Measurements from ENCODE around the gene FNDC3A.

FNDC3A gene

DNA sequence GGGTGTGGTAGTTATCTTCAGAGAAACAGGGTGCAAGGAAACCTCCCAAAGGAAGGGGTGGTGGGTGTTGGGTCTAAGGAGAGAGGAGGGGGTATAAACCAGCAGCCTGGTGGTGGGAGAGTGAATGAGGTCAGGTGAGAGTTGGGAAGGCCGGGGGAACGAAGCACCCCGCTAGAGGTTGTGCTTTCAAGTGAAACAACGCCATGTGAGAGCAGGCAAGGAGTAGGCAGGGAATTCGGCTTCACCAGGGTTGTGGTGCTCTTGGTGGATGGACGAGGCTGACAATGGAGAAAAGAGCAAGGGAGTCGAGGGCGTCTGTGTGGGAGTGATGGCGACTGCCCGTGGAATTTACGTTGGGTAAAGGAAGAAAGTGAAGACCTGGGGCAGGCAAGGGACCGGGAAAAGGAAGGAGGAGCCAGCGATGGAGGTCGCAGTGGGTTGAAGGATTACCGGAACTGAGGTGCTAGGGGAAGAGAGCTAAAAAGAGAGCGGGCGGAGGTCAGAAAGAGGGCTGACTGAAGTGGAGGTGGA is 242.3 kb downstream of the FNDC3A start:
- Histone ChIP-seq H3K9me3 (ENCODE audit: control insufficient read depth in 2 of 2, low read length in 2 of 2) (no peaks in the 10 kb centered on the region), H3K9ac (ENCODE audit: low read length in 2 of 2) (no peak overlapping the region), H3K36me3 (ENCODE audit: control insufficient read depth in 2 of 2, insufficient read depth in 2 of 2, low read length in 2 of 2) (no peaks in the 10 kb centered on the region), H3K27ac (ENCODE audit: low read length) (no peak overlapping the region), H3K4me3 (ENCODE audit: low read length in 2 of 2) (no peak overlapping the region), H3K27me3 (ENCODE audit: control insufficient read depth in 1 of 2, insufficient read depth in 2 of 2, low read length in 2 of 2) (peaks cover 4 to 8% of the 10 kb centered on the region in 2 donors), H3K4me1 (ENCODE audit: control insufficient read depth, insufficient read depth, low read length) (peaks cover 19% of the 10 kb centered on the region)

GRCh38 chr13:49218493-49219051 is 242.9 kb downstream of the FNDC3A start:
- Histone ChIP-seq H3K9me3 (ENCODE audit: control insufficient read depth in 2 of 2, low read length in 2 of 2) (no peaks in the 10 kb centered on the region), H3K27me3 (ENCODE audit: control insufficient read depth in 1 of 2, insufficient read depth in 2 of 2, low read length in 2 of 2) (peaks cover 4 to 8% of the 10 kb centered on the region in 2 donors), H3K9ac (ENCODE audit: low read length in 2 of 2) (no peak overlapping the region), H3K4me1 (ENCODE audit: control insufficient read depth, insufficient read depth, low read length) (peaks cover 21% of the 10 kb centered on the region), H3K36me3 (ENCODE audit: control insufficient read depth in 2 of 2, insufficient read depth in 2 of 2, low read length in 2 of 2) (no peaks in the 10 kb centered on the region), H3K4me3 (ENCODE audit: low read length in 2 of 2) (no peak overlapping the region), H3K27ac (ENCODE audit: low read length) (no peak overlapping the region)

- Histone ChIP-seq H3K4me1 (ENCODE audit: control insufficient read depth, insufficient read depth, low read length) (peaks cover 21% of the 10 kb centered on the region), H3K4me3 (ENCODE audit: low read length in 2 of 2) (peak overlapping the region in 1 of 2 donors; percentile 80), H3K9me3 (ENCODE audit: control insufficient read depth in 2 of 2, low read length in 2 of 2) (no peaks in the 10 kb centered on the region), H3K9ac (ENCODE audit: low read length in 2 of 2) (peak overlapping the region in 1 of 2 donors; percentile 13), H3K36me3 (ENCODE audit: control insufficient read depth in 2 of 2, insufficient read depth in 2 of 2, low read length in 2 of 2) (no peaks in the 10 kb centered on the region), H3K27me3 (ENCODE audit: control insufficient read depth in 1 of 2, insufficient read depth in 2 of 2, low read length in 2 of 2) (peaks cover 4 to 8% of the 10 kb centered on the region in 2 donors), H3K27ac (ENCODE audit: low read length) (peak overlapping the region; percentile 66)
Observed at GRCh38 chr13:49219647-49220035, 243.9 kb downstream of the FNDC3A start.

DNA sequence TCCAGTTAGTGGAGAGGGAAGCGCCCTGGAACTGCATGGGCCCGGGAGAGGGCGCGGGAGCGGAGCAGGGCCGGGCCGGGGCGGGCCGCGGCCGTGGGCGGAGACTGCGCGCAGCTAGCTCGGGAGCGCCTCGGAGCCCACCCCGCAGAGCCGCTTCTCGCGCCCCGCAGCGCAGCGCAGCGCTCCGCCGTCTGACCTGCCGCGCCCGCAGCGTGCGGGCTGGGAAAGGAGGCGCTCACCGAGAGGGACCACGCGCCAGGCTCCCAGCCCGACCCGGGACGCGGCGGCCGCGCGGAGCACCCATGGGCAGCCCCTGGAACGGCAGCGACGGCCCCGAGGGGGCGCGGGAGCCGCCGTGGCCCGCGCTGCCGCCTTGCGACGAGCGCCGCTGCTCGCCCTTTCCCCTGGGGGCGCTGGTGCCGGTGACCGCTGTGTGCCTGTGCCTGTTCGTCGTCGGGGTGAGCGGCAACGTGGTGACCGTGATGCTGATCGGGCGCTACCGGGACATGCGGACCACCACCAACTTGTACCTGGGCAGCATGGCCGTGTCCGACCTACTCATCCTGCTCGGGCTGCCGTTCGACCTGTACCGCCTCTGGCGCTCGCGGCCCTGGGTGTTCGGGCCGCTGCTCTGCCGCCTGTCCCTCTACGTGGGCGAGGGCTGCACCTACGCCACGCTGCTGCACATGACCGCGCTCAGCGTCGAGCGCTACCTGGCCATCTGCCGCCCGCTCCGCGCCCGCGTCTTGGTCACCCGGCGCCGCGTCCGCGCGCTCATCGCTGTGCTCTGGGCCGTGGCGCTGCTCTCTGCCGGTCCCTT is 244.5 kb downstream of the FNDC3A start, which contains the start of gene MLNR:
MLNR (plus strand) TSS at position 303 of the 820 bp plus-strand sequence; CDS start at position 303, 0 bp downstream.
- Histone ChIP-seq H3K27ac (ENCODE audit: low read length) (peak within 1 kb of the TSS; percentile 80), H3K9me3 (ENCODE audit: control insufficient read depth in 2 of 2, low read length in 2 of 2) (no peaks in the 10 kb centered on the region), H3K36me3 (ENCODE audit: control insufficient read depth in 2 of 2, insufficient read depth in 2 of 2, low read length in 2 of 2) (no peaks in the 10 kb centered on the region), H3K4me3 (ENCODE audit: low read length in 2 of 2) (peak within 1 kb of the TSS; percentile 63 to 80), H3K27me3 (ENCODE audit: control insufficient read depth in 1 of 2, insufficient read depth in 2 of 2, low read length in 2 of 2) (peaks cover 4 to 8% of the 10 kb centered on the region in 2 donors), H3K9ac (ENCODE audit: low read length in 2 of 2) (peak within 1 kb of the TSS; percentile 2 to 69), H3K4me1 (ENCODE audit: control insufficient read depth, insufficient read depth, low read length) (peaks cover 28% of the 10 kb centered on the region)

- Histone ChIP-seq H3K36me3 (ENCODE audit: control insufficient read depth in 2 of 2, insufficient read depth in 2 of 2, low read length in 2 of 2) (no peaks in the 10 kb centered on the region), H3K4me1 (ENCODE audit: control insufficient read depth, insufficient read depth, low read length) (peaks cover 29% of the 10 kb centered on the region), H3K4me3 (ENCODE audit: low read length in 2 of 2) (peak overlapping the region; percentile 63 to 80), H3K27me3 (ENCODE audit: control insufficient read depth in 1 of 2, insufficient read depth in 2 of 2, low read length in 2 of 2) (peaks cover 4 to 8% of the 10 kb centered on the region in 2 donors), H3K27ac (ENCODE audit: low read length) (peak overlapping the region; percentile 80), H3K9me3 (ENCODE audit: control insufficient read depth in 2 of 2, low read length in 2 of 2) (no peaks in the 10 kb centered on the region), H3K9ac (ENCODE audit: low read length in 2 of 2) (peak overlapping the region; percentile 2 to 69)
Observed at GRCh38 chr13:49220856-49221589, 245.3 kb downstream of the FNDC3A start.

GRCh38 chr13:49221590-49221965 is 245.9 kb downstream of the FNDC3A start:
- peaks cover 29% of the 10 kb centered on the region for H3K4me1 ChIP-seq (ENCODE audit: control insufficient read depth, insufficient read depth, low read length)
- peak overlapping the region; percentile 80 for H3K27ac ChIP-seq (ENCODE audit: low read length)
- peaks cover 4 to 8% of the 10 kb centered on the region in 2 donors for H3K27me3 ChIP-seq (ENCODE audit: control insufficient read depth in 1 of 2, insufficient read depth in 2 of 2, low read length in 2 of 2)
- peak overlapping the region; percentile 2 to 69 for H3K9ac ChIP-seq (ENCODE audit: low read length in 2 of 2)
- H3K9me3 ChIP-seq (ENCODE audit: control insufficient read depth in 2 of 2, low read length in 2 of 2) = no peaks in the 10 kb centered on the region
- peak overlapping the region; percentile 63 to 80 for H3K4me3 ChIP-seq (ENCODE audit: low read length in 2 of 2)
- H3K36me3 ChIP-seq (ENCODE audit: control insufficient read depth in 2 of 2, insufficient read depth in 2 of 2, low read length in 2 of 2) = no peaks in the 10 kb centered on the region

DNA sequence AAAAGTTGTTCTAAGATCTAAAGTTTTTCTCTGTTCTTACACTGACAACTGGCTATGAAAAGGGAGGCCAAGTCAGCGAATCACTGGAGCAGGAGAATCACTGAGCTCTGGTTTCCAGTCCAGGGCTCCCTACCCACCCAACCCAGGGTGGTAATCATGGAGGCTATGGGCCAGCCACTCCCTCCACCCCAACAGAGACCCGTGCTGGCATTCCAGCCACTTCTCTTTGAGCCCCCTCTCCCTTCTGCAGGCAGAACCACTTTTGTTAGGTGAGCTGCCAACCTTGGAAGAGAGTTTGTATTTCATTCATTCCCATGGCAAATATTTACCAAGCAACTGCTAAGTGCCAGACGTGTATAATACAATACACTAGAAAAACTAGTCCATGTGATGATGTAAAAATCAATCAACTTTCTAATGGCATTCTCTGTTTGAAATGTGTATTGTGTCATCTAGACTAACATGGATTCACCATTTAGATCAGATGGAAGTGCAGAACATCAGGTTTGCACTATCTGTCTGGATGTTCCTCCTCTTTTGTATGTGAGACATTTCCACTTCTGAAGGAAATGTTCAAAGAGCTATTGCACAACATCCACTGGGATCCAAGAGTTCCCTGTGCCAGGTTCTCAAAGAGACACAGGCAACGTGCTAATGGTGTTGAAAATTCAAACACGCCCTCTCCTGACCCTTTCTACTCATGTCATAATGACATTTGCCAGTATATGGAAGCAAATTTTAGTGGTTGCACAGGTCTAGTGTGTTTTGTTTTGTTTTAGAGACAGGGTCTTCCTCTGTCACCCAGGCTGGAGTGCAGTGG is 249.7 kb downstream of the FNDC3A start:
- H3K36me3 ChIP-seq (ENCODE audit: control insufficient read depth in 2 of 2, insufficient read depth in 2 of 2, low read length in 2 of 2) = no peaks in the 10 kb centered on the region
- H3K27me3 ChIP-seq (ENCODE audit: control insufficient read depth in 1 of 2, insufficient read depth in 2 of 2, low read length in 2 of 2) = peaks cover 0 to 2% of the 10 kb centered on the region in 2 donors
- H3K4me3 ChIP-seq (ENCODE audit: low read length in 2 of 2) = no peak overlapping the region
- peaks cover 27% of the 10 kb centered on the region for H3K4me1 ChIP-seq (ENCODE audit: control insufficient read depth, insufficient read depth, low read length)
- H3K9ac ChIP-seq (ENCODE audit: low read length in 2 of 2) = peak overlapping the region in 1 of 2 donors; percentile 36
- H3K27ac ChIP-seq (ENCODE audit: low read length) = peak overlapping the region; percentile 82
- H3K9me3 ChIP-seq (ENCODE audit: control insufficient read depth in 2 of 2, low read length in 2 of 2) = no peaks in the 10 kb centered on the region

- Histone ChIP-seq H3K9me3 (ENCODE audit: control insufficient read depth in 2 of 2, low read length in 2 of 2) (no peaks in the 10 kb centered on the region), H3K9ac (ENCODE audit: low read length in 2 of 2) (no peak overlapping the region), H3K4me1 (ENCODE audit: control insufficient read depth, insufficient read depth, low read length) (peaks cover 21% of the 10 kb centered on the region), H3K4me3 (ENCODE audit: low read length in 2 of 2) (no peak overlapping the region), H3K27ac (ENCODE audit: low read length) (peak overlapping the region; percentile 82), H3K36me3 (ENCODE audit: control insufficient read depth in 2 of 2, insufficient read depth in 2 of 2, low read length in 2 of 2) (no peaks in the 10 kb centered on the region), H3K27me3 (ENCODE audit: control insufficient read depth in 1 of 2, insufficient read depth in 2 of 2, low read length in 2 of 2) (no peaks in the 10 kb centered on the region)
Observed at GRCh38 chr13:49226613-49227012, 250.9 kb downstream of the FNDC3A start.

GRCh38 chr13:49234741-49235140 is 259.0 kb downstream of the FNDC3A start:
- Histone ChIP-seq H3K4me1 (ENCODE audit: control insufficient read depth, insufficient read depth, low read length) (peaks cover 3% of the 10 kb centered on the region), H3K36me3 (ENCODE audit: control insufficient read depth in 2 of 2, insufficient read depth in 2 of 2, low read length in 2 of 2) (no peaks in the 10 kb centered on the region), H3K9ac (ENCODE audit: low read length in 2 of 2) (no peak overlapping the region), H3K9me3 (ENCODE audit: control insufficient read depth in 2 of 2, low read length in 2 of 2) (no peaks in the 10 kb centered on the region), H3K4me3 (ENCODE audit: low read length in 2 of 2) (no peak overlapping the region), H3K27ac (ENCODE audit: low read length) (no peak overlapping the region), H3K27me3 (ENCODE audit: control insufficient read depth in 1 of 2, insufficient read depth in 2 of 2, low read length in 2 of 2) (no peaks in the 10 kb centered on the region)

Data from stomach smooth muscle (tissue), 2 donors.